HepG2 (cell line): ENCODE results near the gene ARL10. TPM values are rescaled to one million over a fixed set of nuclear protein-coding genes. Genes with fewer than 3 reads are reported as not detected.
A peak's percentile ranks its signal among the peaks of the same experiment; 100 is the strongest.

ENCODE experiments used
- EP300 ChIP-seq, 3 experiments: sonication (generic) in 1 of 3; formaldehyde crosslinking in 1 of 3; IDR thresholded peaks; 2 replicates each; pipeline versions ENCODE4 v1.5.1 to v1.6.1; 2011 to 2020; ENCODE audit warnings: low read depth in 2 of 3, low read length in 2 of 3, borderline replicate concordance in 1 of 3, improper control_type of control experiment in 1 of 3, mild to moderate bottlenecking in 1 of 3, missing genetic modification reagents in 1 of 3, moderate library complexity in 1 of 3
- ETV6 ChIP-seq: sonication (generic); formaldehyde crosslinking; conservative IDR thresholded peaks from 2 replicates; pipeline ENCODE4 v1.4.0; 2020; ENCODE audit warnings: missing genetic modification reagents
- FOXK1 ChIP-seq: sonication (generic); formaldehyde crosslinking; IDR thresholded peaks from 2 replicates; pipeline ENCODE4 v1.4.0; 2020; ENCODE audit warnings: low read depth, missing genetic modification reagents, borderline replicate concordance
- HHEX ChIP-seq: IDR thresholded peaks from 2 replicates; pipeline ENCODE4 v1.6.1; 2016; ENCODE audit warnings: control low read depth
- JARID2 ChIP-seq: sonication (generic); formaldehyde crosslinking; IDR thresholded peaks from 2 replicates; pipeline ENCODE4 v1.8.1; 2023; ENCODE audit warnings: missing genetic modification reagents, inconsistent platforms; ENCODE audit not compliant: insufficient replicate concordance
- MAFG ChIP-seq: sonication (generic); formaldehyde crosslinking; IDR thresholded peaks from 2 replicates; pipeline ENCODE4 v1.5.1; 2020; ENCODE audit warnings: mild to moderate bottlenecking, missing genetic modification reagents
- MYC ChIP-seq: sonication (generic); formaldehyde crosslinking; IDR thresholded peaks from 2 replicates; pipeline ENCODE4 v1.9.0; 2021; ENCODE audit warnings: missing genetic modification reagents, borderline replicate concordance
- NR2F6 ChIP-seq, 2 experiments: IDR thresholded peaks; 2 replicates each; pipeline ENCODE4 v1.6.1; 2016; ENCODE audit warnings: antibody characterized with exemption in 1 of 2, mild to moderate bottlenecking in 1 of 2
- SRF ChIP-seq: IDR thresholded peaks from 2 replicates; pipeline ENCODE4 v1.6.1; 2011; ENCODE audit warnings: mild to moderate bottlenecking, low read depth, low read length, moderate library complexity
- TEAD3 ChIP-seq: optimal IDR thresholded peaks from 2 replicates; pipeline ENCODE3; 2016; ENCODE audit warnings: borderline replicate concordance
- ZNF451 ChIP-seq: sonication (generic); formaldehyde crosslinking; IDR thresholded peaks from 2 replicates; pipeline ENCODE4 v1.5.0; 2020; ENCODE audit warnings: mild to moderate bottlenecking, missing genetic modification reagents
- ZNF496 ChIP-seq: sonication (generic); formaldehyde crosslinking; IDR thresholded peaks from 2 replicates; pipeline ENCODE4 v1.8.1; 2023; ENCODE audit warnings: mild to moderate bottlenecking, moderate library complexity, missing genetic modification reagents; ENCODE audit not compliant: insufficient replicate concordance
- ZNF605 ChIP-seq: sonication (generic); formaldehyde crosslinking; IDR thresholded peaks from 2 replicates; pipeline ENCODE4 v1.8.0; 2022; ENCODE audit warnings: mild to moderate bottlenecking, missing genetic modification reagents
- ZNF7 ChIP-seq: IDR thresholded peaks from 2 replicates; pipeline ENCODE4 v1.6.1; 2016; ENCODE audit warnings: missing biosample characterization, missing genetic modification reagents
- ZNF776 ChIP-seq: sonication (generic); formaldehyde crosslinking; IDR thresholded peaks from 2 replicates; pipeline ENCODE4 v1.4.0; 2020; ENCODE audit warnings: mild to moderate bottlenecking, missing genetic modification reagents
- polyA plus RNA-seq, 8 experiments: library from polyadenylated mRNA; depleted of rRNA in 3 of 8; stranded (reverse) in 7 of 8; unstranded in 1 of 8; fragments of >200 nt; fragmentation: Illumina TruSeq in 4 of 8; extraction: Trizol in 4 of 8; gene quantifications; 2 replicates each; pipeline versions ENCODE4 v1.2.1 to v1.2.3, GENCODE V29; 2011 to 2016; ENCODE audit warnings: low read depth in 4 of 8, missing spikeins in 1 of 8, mixed read lengths in 1 of 8; ENCODE audit not compliant: insufficient read depth in 1 of 8
- total RNA-seq, 5 experiments: library from RNA; depleted of rRNA; stranded (reverse); fragments of >200 nt; fragmentation: Illumina TruSeq; extraction: Trizol; gene quantifications; 2 replicates each; pipeline ENCODE4 v1.2.3, GENCODE V29; 2016; ENCODE audit warnings: low read depth in 1 of 5
- TF ChIP-seq, protein P1 (sequence below): sonication (generic); formaldehyde crosslinking; IDR thresholded peaks from 2 replicates; pipeline ENCODE4 v1.8.0; 2022; ENCODE audit warnings: missing genetic modification reagents, mild to moderate bottlenecking, moderate library complexity, borderline replicate concordance
- TF ChIP-seq, protein P2 (sequence below): IDR thresholded peaks from 2 replicates; pipeline ENCODE4 v1.6.1; 2012; ENCODE audit warnings: low read depth, low read length, improper control_type of control experiment
- TF ChIP-seq, protein P3 (sequence below): fragments of 450-650 bp; IDR thresholded peaks from 2 replicates; pipeline ENCODE4 v1.6.1; 2017

ARL10 gene
- total and polyA plus RNA-seq, 2 of the 13 experiments (the other 11 are each of a cell fraction or from before 2014, with no cell fraction given) = 0.18 to 0.50 TPM

- TF ChIP-seq ZNF605 = peak; percentile 91
- TF ChIP-seq, protein P1, sequence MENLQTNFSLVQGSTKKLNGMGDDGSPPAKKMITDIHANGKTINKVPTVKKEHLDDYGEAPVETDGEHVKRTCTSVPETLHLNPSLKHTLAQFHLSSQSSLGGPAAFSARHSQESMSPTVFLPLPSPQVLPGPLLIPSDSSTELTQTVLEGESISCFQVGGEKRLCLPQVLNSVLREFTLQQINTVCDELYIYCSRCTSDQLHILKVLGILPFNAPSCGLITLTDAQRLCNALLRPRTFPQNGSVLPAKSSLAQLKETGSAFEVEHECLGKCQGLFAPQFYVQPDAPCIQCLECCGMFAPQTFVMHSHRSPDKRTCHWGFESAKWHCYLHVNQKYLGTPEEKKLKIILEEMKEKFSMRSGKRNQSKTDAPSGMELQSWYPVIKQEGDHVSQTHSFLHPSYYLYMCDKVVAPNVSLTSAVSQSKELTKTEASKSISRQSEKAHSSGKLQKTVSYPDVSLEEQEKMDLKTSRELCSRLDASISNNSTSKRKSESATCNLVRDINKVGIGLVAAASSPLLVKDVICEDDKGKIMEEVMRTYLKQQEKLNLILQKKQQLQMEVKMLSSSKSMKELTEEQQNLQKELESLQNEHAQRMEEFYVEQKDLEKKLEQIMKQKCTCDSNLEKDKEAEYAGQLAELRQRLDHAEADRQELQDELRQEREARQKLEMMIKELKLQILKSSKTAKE = no peak
- TF ChIP-seq ETV6 = no peak; the same call in 1 of the 2 replicates
- no peak for TF ChIP-seq ZNF496
- peak in 1 of 2 experiments; percentile 49; a peak in 2 of 4 replicates for TF ChIP-seq EP300 (IDR thresholded peaks at IDR 0.05; ENCODE audit: low read depth in 2 of 2, low read length in 2 of 2)
- TF ChIP-seq EP300 (CRISPR knock-in tag; IDR thresholded peaks at IDR 0.05; ENCODE audit: borderline replicate concordance) = 0 out of 2 replicates have a peak, but pooled peaks have one; percentile 44
- peak; percentile 67; the same call in 1 of the 2 replicates for TF ChIP-seq MYC (CRISPR knock-in tag)
- TF ChIP-seq, protein P2, sequence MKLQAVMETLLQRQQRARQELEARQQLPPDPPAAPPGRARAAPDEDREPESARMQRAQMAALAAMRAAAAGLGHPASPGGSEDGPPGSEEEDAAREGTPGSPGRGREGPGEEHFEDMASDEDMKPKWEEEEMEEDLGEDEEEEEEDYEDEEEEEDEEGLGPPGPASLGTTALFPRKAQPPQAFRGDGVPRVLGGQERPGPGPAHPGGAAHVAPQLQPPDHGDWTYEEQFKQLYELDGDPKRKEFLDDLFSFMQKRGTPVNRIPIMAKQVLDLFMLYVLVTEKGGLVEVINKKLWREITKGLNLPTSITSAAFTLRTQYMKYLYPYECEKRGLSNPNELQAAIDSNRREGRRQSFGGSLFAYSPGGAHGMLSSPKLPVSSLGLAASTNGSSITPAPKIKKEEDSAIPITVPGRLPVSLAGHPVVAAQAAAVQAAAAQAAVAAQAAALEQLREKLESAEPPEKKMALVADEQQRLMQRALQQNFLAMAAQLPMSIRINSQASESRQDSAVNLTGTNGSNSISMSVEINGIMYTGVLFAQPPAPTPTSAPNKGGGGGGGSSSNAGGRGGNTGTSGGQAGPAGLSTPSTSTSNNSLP = no peak
- TF ChIP-seq HHEX = peak; percentile 16; the same call in 1 of the 2 replicates
- TF ChIP-seq, protein P3, sequence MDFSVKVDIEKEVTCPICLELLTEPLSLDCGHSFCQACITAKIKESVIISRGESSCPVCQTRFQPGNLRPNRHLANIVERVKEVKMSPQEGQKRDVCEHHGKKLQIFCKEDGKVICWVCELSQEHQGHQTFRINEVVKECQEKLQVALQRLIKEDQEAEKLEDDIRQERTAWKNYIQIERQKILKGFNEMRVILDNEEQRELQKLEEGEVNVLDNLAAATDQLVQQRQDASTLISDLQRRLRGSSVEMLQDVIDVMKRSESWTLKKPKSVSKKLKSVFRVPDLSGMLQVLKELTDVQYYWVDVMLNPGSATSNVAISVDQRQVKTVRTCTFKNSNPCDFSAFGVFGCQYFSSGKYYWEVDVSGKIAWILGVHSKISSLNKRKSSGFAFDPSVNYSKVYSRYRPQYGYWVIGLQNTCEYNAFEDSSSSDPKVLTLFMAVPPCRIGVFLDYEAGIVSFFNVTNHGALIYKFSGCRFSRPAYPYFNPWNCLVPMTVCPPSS = no peak
- peak; percentile 77; the same call in 1 of the 2 replicates for TF ChIP-seq ZNF776
- TF ChIP-seq FOXK1 (CRISPR knock-in tag) = peak; percentile 88; the same call in 1 of the 2 replicates
- 0 out of 2 replicates have a peak, but pooled peaks have one; percentile 30 for TF ChIP-seq ZNF7 (CRISPR knock-in tag)
- TF ChIP-seq TEAD3 (CRISPR knock-in tag) = peak; percentile 56
- no peak for TF ChIP-seq NR2F6 (IDR thresholded peaks at IDR 0.05)
- peak; percentile 38; the same call in 1 of the 2 replicates for TF ChIP-seq NR2F6 (CRISPR knock-in tag; IDR thresholded peaks at IDR 0.05)
- peak; percentile 29 for TF ChIP-seq JARID2 (CRISPR knock-in tag)
- no peak for TF ChIP-seq MAFG (CRISPR knock-in tag)
- TF ChIP-seq SRF = peak; percentile 10; the same call in 1 of the 2 replicates
- peak; percentile 90 for TF ChIP-seq ZNF451
Measured at GRCh38 chr5:176361437-176362232, 3.7 kb upstream of the ARL10 start, which contains the start of gene KIAA1191 (continued).
